NCI-H146 treated with DMSO at 0.1 percent for 48 hours (cell line): Measurements from ENCODE around the gene ELOB.

Source experiments
- DNase-seq: peaks from one replicate; lab custom pipeline; 2025; ENCODE audit not compliant: unreplicated experiment; lab: John Stamatoyannopoulos, UW

Gene ELOB

DNA sequence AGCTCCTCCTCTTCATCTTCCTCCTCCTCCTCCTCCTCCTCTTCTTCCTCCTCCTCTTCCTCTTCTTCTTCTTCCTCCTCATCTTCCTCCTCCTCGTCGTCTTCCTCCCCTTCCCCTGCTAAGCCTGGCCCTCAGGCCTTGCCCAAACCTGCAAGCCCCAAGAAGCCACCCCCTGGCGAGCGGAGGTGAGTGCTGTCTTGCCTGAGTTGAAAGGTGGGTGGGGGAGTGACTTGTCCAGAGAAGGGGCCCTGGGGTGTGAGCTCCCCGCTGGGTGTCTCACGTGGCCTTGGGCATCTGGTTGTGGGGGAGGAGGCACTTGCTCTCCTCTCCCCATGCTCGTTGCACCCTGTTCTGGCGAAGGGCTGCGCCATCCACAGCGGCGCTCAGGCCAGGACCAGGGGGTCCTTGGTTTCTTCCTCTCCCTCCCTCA is 8.0 kb downstream of the ELOB start:
- no peak for DNase-seq

DNA sequence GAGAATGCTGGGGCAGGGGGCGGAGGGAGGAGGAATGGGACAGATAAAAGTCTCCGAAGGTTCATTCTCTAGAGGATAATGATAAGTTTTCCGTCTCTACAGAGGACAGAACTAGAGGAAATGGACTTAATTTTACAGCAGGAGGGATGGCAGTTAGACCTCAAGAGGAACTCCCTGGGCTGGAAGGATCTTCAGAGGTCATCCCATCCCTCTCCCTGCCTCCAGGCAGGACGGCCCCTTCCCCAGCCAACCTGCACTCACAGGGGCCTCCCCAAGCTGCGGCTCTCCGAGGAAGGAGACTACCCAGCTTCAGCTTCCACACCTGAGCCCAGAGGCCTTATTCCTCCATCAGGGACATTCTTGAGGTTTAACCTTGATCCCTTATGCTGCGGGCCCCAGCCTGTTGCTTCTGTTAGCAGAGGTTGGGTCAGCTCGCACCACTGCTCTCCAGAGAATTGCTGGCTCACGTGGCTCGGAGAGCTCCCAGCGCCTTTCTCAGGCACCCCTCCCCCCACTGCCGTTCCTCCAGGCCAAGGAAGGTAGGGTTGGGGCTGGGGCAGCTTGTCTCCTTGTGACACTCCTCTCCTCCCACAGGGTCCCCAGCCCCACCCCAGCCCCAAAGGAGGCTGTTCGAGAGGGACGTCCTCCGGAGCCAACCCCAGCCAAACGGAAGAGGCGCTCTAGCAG is 8.5 kb downstream of the ELOB start:
- no peak for DNase-seq

DNA sequence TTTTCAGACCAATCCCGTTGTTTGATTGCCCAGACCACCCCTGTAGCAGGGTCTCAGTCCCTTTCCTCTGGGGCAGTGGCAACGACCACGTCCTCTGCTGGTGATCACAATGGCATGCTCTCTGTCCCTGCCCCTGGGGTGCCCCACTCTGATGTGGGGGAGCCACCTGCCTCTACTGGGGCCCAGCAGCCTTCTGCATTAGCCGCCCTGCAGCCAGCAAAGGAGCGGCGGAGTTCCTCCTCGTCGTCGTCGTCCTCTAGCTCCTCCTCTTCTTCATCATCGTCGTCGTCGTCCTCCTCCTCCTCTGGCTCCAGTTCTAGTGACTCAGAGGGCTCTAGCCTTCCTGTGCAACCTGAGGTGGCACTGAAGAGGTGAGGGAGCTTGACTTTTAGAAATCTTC is 9.2 kb downstream of the ELOB start:
- DNase-seq, result no peak

DNA sequence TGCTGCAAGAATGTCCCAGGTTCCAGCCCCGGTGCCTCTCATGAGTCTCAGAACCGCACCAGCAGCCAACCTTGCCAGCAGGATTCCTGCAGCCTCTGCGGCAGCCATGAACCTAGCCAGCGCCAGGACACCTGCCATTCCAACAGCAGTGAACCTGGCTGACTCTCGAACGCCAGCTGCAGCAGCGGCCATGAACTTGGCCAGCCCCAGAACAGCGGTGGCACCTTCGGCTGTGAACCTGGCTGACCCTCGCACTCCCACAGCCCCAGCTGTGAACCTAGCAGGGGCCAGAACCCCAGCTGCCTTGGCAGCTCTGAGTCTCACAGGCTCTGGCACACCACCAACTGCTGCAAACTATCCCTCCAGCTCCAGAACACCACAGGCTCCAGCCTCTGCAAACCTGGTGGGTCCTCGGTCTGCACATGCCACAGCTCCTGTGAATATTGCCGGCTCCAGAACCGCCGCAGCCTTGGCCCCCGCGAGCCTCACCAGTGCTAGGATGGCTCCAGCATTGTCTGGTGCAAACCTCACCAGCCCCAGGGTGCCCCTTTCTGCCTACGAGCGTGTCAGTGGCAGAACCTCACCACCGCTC is 9.8 kb downstream of the ELOB start:
- DNase-seq, result no peak

DNA sequence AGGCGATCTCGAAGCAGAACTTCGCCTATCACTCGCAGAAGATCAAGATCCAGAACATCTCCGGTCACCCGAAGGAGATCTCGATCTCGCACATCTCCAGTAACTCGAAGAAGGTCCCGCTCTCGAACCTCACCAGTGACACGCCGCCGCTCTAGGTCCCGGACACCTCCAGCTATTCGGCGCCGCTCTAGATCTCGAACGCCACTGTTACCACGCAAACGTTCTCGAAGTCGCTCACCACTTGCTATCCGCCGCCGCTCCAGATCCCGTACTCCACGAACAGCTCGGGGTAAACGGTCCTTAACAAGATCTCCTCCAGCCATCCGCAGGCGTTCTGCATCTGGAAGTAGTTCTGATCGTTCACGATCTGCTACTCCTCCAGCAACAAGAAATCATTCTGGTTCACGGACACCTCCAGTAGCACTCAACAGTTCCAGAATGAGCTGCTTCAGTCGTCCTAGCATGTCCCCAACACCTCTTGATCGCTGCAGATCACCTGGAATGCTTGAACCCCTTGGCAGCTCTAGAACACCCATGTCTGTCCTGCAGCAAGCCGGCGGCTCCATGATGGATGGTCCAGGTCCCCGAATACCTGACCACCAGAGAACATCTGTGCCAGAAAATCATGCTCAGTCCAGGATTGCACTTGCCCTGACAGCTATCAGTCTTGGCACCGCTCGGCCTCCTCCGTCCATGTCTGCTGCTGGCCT is 10.5 kb downstream of the ELOB start:
- DNase-seq, result no peak

DNA sequence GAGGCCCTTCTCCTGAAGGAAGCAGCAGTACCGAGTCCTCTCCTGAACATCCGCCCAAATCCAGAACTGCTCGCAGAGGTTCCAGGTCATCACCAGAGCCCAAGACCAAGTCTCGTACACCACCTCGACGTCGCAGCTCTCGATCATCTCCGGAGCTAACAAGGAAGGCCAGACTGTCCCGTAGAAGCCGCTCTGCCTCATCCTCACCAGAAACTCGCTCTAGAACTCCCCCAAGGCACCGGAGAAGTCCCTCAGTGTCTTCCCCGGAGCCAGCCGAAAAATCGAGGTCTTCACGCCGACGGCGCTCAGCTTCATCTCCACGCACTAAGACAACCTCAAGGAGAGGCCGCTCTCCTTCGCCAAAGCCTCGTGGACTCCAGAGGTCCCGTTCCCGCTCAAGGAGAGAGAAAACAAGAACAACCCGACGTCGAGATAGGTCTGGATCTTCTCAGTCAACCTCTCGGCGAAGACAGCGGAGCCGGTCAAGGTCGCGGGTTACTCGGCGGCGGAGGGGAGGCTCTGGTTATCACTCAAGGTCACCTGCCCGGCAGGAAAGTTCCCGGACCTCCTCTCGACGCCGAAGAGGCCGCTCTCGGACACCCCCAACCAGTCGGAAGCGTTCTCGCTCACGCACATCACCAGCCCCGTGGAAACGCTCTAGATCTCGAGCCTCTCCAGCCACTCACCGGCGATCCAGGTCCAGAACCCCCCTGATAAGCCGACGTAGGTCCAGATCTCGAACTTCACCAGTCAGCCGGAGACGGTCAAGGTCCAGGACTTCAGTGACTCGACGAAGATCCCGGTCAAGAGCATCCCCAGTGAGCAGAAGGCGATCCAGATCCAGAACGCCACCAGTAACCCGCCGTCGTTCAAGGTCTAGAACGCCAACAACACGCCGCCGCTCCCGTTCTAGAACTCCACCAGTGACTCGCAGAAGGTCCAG is 11.3 kb downstream of the ELOB start:
- DNase-seq, result no peak

DNA sequence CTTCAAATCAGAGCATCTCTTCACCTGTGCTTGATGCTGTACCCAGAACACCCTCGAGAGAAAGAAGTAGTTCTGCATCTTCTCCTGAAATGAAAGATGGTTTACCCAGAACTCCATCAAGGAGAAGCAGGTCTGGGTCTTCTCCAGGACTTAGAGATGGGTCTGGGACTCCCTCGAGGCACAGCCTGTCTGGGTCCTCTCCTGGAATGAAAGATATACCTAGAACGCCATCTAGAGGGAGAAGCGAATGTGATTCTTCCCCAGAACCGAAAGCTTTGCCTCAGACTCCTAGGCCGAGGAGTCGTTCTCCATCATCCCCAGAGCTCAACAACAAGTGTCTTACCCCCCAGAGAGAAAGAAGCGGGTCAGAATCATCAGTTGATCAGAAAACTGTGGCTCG is 12.4 kb downstream of the ELOB start:
- no peak for DNase-seq

DNA sequence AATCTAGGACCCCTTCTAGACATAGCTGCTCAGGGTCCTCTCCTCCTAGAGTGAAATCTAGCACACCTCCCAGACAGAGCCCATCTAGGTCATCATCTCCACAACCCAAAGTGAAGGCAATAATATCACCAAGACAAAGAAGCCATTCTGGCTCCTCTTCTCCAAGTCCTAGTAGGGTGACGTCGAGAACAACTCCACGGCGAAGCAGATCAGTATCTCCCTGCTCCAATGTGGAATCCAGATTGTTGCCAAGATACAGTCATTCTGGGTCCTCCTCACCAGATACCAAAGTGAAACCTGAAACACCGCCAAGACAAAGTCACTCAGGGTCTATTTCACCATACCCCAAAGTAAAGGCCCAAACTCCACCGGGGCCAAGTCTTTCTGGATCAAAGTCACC is 13.9 kb downstream of the ELOB start:
- DNase-seq, result no peak

DNA sequence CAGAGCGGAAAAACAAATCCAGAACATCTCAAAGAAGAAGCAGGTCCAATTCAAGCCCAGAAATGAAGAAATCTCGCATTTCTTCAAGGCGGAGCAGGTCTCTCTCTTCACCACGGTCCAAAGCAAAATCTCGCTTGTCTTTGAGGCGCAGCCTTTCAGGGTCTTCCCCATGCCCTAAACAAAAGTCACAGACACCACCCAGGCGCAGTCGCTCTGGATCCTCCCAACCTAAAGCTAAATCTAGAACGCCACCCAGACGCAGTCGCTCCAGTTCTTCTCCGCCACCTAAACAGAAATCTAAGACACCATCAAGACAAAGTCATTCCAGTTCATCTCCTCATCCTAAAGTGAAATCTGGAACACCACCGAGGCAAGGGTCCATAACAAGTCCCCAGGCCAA is 14.4 kb downstream of the ELOB start:
- DNase-seq, result no peak

DNA sequence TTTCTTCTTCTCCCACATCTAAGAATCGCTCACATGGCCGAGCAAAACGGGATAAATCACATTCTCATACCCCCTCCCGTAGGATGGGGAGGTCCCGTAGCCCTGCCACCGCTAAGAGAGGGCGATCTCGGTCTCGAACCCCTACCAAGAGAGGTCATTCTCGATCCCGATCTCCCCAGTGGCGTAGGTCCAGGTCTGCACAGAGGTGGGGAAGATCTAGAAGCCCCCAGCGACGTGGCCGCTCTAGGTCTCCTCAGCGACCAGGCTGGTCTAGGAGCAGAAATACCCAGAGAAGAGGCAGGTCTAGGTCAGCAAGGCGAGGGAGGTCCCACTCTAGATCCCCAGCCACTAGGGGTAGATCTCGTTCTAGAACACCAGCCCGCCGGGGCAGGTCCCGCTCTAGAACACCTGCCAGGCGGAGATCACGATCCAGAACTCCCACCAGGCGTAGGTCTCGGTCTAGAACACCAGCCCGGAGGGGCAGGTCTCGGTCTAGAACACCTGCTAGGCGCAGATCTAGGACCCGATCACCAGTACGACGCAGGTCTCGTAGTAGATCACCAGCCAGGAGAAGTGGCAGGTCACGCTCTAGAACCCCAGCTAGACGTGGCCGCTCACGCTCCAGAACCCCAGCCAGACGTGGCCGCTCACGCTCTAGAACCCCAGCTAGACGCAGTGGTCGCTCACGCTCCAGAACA is 15.0 kb downstream of the ELOB start:
- no peak for DNase-seq

DNA sequence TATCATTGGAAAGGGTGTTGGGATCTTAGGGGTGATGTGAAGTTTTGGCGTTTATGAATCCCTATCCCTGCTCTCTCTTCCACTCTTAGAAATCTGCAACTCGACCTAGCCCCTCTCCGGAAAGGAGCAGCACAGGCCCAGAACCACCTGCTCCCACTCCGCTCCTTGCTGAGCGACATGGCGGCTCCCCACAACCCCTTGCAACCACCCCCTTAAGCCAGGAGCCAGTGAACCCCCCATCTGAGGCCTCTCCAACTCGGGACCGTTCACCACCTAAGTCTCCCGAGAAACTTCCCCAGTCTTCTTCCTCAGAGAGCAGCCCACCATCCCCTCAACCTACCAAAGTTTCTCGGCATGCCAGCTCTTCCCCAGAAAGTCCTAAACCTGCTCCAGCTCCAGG is 15.6 kb downstream of the ELOB start:
- no peak for DNase-seq

DNA sequence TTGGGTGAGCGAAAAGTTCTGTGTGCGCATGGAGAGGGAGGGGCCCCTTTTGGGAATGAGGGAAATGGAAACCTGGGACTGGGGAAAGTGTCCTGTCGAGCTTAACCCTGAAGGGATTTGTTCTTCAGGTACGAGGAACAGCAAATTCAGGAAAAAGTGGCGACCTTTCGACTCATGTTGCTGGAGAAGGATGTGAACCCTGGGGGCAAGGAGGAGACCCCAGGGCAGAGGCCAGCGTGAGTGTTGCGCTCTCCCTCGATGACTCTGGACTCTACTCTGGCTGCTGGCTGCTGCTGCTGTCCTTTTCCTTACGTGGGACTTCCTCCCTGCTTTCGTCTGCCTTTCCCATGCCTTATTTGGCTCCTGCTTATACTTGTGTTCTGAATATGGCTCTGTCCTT is 19.7 kb downstream of the ELOB start:
- DNase-seq, result no peak

DNA sequence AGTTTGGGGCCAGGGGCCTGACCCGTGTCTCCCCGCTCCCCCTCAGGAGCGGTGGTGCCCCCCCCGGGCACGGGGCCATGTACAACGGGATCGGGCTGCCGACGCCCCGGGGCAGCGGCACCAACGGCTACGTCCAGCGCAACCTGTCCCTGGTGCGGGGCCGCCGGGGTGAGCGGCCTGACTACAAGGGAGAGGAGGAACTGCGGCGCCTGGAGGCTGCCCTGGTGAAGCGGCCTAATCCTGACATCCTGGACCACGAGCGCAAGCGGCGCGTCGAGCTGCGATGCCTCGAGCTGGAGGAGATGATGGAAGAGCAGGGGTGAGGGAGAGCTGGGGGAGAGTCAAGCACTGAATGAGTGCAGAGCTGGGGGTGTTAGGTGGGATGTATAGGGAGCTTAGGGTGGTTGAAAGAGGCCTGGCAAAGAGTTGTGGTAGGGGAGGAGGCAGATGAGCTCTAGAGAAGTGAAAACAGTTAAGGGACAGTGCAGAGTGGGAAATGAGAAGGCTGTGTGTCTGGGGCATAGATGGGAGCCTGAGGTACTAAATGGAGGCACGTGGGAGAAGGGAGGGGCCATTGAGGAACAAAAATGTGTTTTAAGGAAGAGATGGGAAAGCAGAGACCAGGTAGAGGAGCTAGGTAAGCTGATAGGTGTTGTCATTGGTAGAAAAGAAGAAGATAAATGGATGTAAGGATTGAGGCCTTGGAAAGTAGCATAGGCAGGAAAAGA is 20.6 kb downstream of the ELOB start:
- no peak for DNase-seq

DNA sequence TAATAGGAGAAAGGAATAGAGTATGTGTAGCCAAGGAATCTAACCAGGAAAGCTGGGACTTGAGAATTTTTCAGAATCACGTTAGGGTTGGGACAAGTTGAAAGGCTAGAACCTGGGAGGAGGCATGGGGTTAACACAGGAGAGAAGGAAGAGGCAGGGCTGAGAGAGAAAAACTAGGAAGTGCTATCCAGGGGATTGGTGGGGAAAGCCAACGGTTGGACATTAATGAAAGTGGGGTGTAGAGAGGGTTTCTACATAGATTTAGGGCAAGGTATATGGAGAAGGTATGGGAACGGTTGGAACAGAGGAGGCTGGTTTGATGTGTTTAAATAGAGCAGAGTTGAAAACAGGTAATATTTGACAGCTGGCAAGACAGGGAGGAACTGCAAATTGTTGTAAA is 21.9 kb downstream of the ELOB start:
- DNase-seq, result no peak

DNA sequence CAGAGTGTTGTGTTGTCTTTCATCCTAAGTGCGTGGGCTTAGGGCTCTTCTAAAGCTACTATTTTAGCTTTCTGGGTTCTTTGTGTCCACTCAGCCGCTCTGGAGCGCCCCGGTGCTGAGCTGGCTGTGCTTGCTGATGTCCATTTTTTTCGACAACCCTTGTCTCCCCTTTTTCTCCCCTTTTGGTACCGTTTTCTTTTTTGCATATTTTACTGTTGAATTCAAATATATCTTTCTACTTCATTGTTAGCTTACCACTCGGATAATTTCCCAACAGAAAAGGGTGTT is 23.4 kb downstream of the ELOB start:
- no peak for DNase-seq

DNA sequence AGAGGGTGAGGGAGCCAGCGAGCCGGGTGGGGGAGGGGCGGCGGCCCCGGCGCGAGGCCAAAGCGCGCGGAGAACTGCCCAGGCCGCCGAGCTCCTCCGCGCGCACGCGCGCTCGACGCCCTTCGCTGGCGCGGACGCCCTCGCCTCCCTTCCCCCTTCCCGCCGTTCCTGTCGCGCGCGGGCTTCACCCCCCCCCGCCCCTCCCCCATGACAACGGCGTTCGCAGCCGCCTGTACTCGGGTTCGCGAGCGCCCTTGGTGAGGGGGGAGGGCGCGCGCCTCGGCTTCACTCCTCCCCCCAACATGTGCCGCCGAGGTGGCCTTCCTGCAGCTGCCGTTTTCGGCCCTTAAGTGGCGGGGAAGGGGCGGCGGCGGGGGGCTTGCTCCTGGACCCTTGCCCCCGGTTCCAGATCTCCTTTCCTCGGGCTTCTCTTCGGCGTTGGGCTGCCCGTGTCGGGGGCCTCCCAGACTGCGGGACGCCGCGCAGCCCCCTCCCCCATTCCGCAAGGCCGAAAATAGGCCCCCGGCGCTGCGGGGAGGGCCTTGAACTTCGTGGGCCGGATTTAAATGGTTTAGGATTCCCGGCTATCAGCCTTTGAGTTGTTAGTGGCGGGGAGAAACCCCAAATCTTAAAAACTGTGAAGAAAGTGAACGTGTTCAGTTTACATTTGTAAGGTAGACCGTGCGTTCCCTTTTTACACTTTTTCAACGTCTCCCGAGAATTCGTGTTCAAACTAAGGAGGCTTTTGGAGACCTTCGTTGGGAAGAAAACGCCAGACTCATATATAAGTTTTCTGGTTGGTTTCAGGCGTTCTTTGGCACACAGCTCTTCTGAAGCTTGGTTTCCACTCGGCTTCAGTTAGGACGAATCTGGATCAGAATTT is 24.0 kb downstream of the ELOB start:
- peak; percentile 64 for DNase-seq

DNA sequence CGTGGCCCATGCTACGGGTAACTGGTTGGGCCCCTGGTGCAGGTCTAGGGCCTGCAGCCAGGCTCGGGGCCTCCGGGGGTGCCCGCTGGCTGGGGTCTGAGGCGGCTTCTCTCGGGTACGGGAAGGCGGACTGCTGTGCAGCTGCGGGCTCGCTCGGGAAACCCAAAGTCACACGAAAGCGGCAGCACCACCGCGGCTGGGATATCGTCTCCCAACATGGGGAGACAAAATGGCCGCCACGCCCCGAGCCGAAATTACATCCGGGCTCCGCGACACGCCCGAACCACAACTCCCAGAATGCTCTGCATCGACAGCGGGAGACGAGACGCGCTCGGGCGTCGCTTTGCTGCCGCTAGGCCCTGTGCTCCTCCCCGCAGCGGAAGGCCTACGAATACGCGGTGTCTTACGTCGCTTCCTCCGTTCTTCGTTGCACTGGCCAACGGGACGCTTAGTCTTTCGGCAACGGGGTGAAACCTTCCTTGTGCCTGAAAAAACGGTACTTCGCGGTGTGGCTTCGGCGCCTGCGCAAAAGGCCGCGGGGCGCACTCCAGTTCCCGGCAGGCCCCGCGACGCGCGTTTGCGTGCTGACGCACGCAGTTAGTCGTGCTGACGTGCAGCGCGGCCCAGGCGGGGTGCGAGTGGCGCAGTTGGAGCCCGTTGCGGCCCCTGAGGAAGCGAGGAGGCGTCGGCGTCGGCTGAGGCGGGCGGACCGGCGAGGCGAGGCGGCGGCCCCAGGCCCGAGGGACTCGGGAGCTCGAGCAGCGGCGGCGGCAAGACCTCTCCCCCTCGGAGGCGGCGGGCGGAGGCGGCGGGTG is 24.8 kb downstream of the ELOB start, which contains the start of gene SRRM2:
Gene SRRM2, plus strand, starts transcription at position 604 of the 815 bp plus-strand sequence. CDS start 3,727 bp downstream, outside the sequence.
- peak; percentile 93 for DNase-seq

DNA sequence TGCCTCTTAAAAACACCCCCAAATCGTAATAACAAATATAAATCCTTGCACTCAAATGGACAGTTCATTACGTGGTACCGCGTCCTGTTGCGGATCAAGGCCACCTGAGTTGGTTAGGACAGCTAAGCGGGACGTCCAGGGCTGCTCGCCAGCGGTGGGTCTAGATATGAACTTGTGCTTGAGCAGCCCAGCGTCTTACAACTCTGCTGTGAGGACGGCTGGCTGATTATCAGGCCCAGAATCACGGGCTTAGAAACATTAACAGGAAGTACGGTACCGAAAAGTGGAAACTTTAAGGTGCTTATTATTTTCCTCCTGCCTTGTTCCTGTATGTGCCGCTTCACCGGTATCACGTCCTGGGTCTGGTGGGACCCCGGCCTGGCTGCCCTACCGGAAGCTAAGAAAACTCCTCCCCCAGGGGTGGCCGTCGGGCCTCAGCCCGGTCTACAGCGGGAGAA is 25.5 kb downstream of the ELOB start:
- peak; percentile 75 for DNase-seq
